HL-60 (cell line): ENCODE data around the gene BPIFB4.

Experiments used
- DNase-seq, 2 experiments: peaks; one replicate each; pipeline ENCODE4 v3.0.0-alpha.2; 2010 to 2020; ENCODE audit warnings: low read depth in 1 of 2, low spot score in 1 of 2
- H3K27ac ChIP-seq: fragments of 250-450 bp; sonication (Bioruptor Pico); replicated peaks from 2 replicates; pipeline ENCODE4 v1.5.1; 2020; ENCODE audit warnings: mild to moderate bottlenecking, moderate library complexity
- H3K27me3 ChIP-seq: fragments of 250-450 bp; sonication (Bioruptor Pico); 2 replicates; pipeline ENCODE4 v1.5.1; 2021; ENCODE audit warnings: mild to moderate bottlenecking, moderate library complexity; ENCODE audit not compliant: insufficient read depth, poor library complexity, severe bottlenecking
- H3K4me3 ChIP-seq: replicated peaks from 2 replicates; pipeline ENCODE4 v1.5.1; 2011; ENCODE audit warnings: mild to moderate bottlenecking, control low read depth, low read length; ENCODE audit not compliant: insufficient read depth
- CTCF ChIP-seq: IDR thresholded peaks from one replicate; pipeline ENCODE4 v1.5.1; 2011; ENCODE audit warnings: low read length, control low read depth, inconsistent platforms; ENCODE audit not compliant: insufficient read depth
- GABPA ChIP-seq: IDR thresholded peaks from 2 replicates; pipeline ENCODE4 v1.6.1; 2012; ENCODE audit warnings: low read depth
- POLR2AphosphoS5 ChIP-seq: IDR thresholded peaks from 2 replicates; pipeline ENCODE4 v1.6.1; 2012; ENCODE audit warnings: low read depth
- REST ChIP-seq: IDR thresholded peaks from 2 replicates; pipeline ENCODE4 v1.6.1; 2012; ENCODE audit warnings: low read depth; ENCODE audit not compliant: insufficient replicate concordance
- SPI1 ChIP-seq: IDR thresholded peaks from 2 replicates; pipeline ENCODE4 v1.6.1; 2012; ENCODE audit warnings: low read depth, mild to moderate bottlenecking, borderline replicate concordance

The BPIFB4 gene

GRCh38 chr20:33032555-33032954, 46.9 kb upstream of the BPIFB4 start:
- no peak overlapping the region for H3K27ac ChIP-seq
- no peaks in the 10 kb centered on the region for H3K27me3 ChIP-seq
- no peak for DNase-seq
- no peak overlapping the region for H3K4me3 ChIP-seq
- TF ChIP-seq GABPA: no peak
- TF ChIP-seq REST: no peak
- no peak for TF ChIP-seq CTCF

GRCh38 chr20:33033381-33033780, 46.1 kb upstream of the BPIFB4 start:
- Histone ChIP-seq H3K4me3 (no peak overlapping the region), H3K27me3 (no peaks in the 10 kb centered on the region), H3K27ac (no peak overlapping the region)
- DNase-seq: no peak
- TF ChIP-seq GABPA (no peak), CTCF (no peak), SPI1 (no peak), REST (no peak), POLR2AphosphoS5 (no peak)

- Histone ChIP-seq H3K4me3 (no peak overlapping the region), H3K27me3 (no peaks in the 10 kb centered on the region), H3K27ac (no peak overlapping the region)
- no peak for TF ChIP-seq POLR2AphosphoS5
- no peak for TF ChIP-seq REST
- TF ChIP-seq SPI1: no peak
- no peak for TF ChIP-seq CTCF
- TF ChIP-seq GABPA: no peak
- DNase-seq: no peak
Measured at GRCh38 chr20:33034115-33034514, 45.3 kb upstream of the BPIFB4 start.
